CD4-positive, alpha-beta T cell (primary cell): ENCODE data around the gene SMPX. TPM values are rescaled to one million over a fixed set of nuclear protein-coding genes. Genes with fewer than 3 reads are reported as not detected.

Experiments
- ATAC-seq: fragments of 200-7000 bp; cut with Tn5 transposase; one replicate; pipeline ENCODE4 v1.10.0; 2022; ENCODE audit warnings: mild to moderate bottlenecking; ENCODE audit not compliant: poor library complexity
- CTCF ChIA-PET: fragments of 350-600 bp; sonication (Branson Sonifier 250); formaldehyde crosslinking; loops from one replicate; lab custom pipeline; 2021; ENCODE audit warnings: antibody characterized with exemption, inconsistent platforms; lab: Charles Lee
- POLR2A ChIA-PET: fragments of 350-600 bp; sonication (Branson Sonifier 250); formaldehyde crosslinking; loops from one replicate; lab custom pipeline; 2021; ENCODE audit warnings: antibody characterized with exemption, inconsistent platforms; lab: Charles Lee
- DNase-seq, 14 experiments: peaks; one replicate each; pipeline ENCODE4 v3.0.0-alpha.2; 2013 to 2020; ENCODE audit warnings: mixed read lengths in 2 of 14
- H3K27ac ChIP-seq, 2 donors: one replicate each; pipeline versions ENCODE4 v1.5.1 to v1.7.0; 2013; ENCODE audit warnings: low read length in 2 of 2, low read depth in 1 of 2, mild to moderate bottlenecking in 1 of 2
- H3K27me3 ChIP-seq, 2 experiments: 1 replicate in 1 of 2; 2 replicates in 1 of 2; pipeline versions ENCODE4 v1.6.1 to v1.7.0; 2013; ENCODE audit warnings: low read length in 2 of 2, control low read depth in 1 of 2, mild to moderate bottlenecking in 1 of 2, moderate library complexity in 1 of 2; ENCODE audit not compliant: insufficient read depth in 2 of 2, control insufficient read depth in 1 of 2
- H3K36me3 ChIP-seq: one replicate; pipeline ENCODE4 v1.6.1; 2013; ENCODE audit warnings: low read length, control low read depth; ENCODE audit not compliant: insufficient read depth
- H3K4me1 ChIP-seq: one replicate; pipeline ENCODE4 v1.6.1; 2013; ENCODE audit warnings: low read length, control low read depth; ENCODE audit not compliant: insufficient read depth
- H3K4me3 ChIP-seq: one replicate; pipeline ENCODE4 v1.5.1; 2013; ENCODE audit warnings: mild to moderate bottlenecking, low read length, moderate library complexity
- H3K9me3 ChIP-seq, 2 experiments: 1 replicate in 1 of 2; 2 replicates in 1 of 2; pipeline versions ENCODE4 v1.6.1 to v1.7.0; 2013; ENCODE audit warnings: low read length in 2 of 2, mild to moderate bottlenecking in 2 of 2, control low read depth in 1 of 2, moderate library complexity in 1 of 2; ENCODE audit not compliant: control insufficient read depth in 1 of 2, insufficient read depth in 1 of 2
- H3K27ac Mint-ChIP-seq: one replicate; pipeline ENCODE4 v1.8.0; 2020; ENCODE audit warnings: mixed read lengths
- H3K27me3 Mint-ChIP-seq: one replicate; pipeline ENCODE4 v1.8.0; 2021; ENCODE audit warnings: mixed read lengths
- H3K36me3 Mint-ChIP-seq: one replicate; pipeline ENCODE4 v1.8.0; 2021; ENCODE audit warnings: low read depth, mixed read lengths
- H3K4me1 Mint-ChIP-seq: one replicate; pipeline ENCODE4 v1.8.0; 2021; ENCODE audit warnings: low read depth, mixed read lengths
- H3K4me3 Mint-ChIP-seq: one replicate; pipeline ENCODE4 v1.8.0; 2020; ENCODE audit warnings: mild to moderate bottlenecking, mixed read lengths
- H3K9me3 Mint-ChIP-seq: one replicate; pipeline ENCODE4 v1.8.0; 2020; ENCODE audit warnings: mixed read lengths
- intact Hi-C, 2 experiments: fragments of 100-400 bp; cut with DNase I in 1 of 2; cut with micrococcal nuclease in 1 of 2; formaldehyde crosslinking; loops; one replicate each; pipeline versions ENCODE4 v1.15.1 to v1.9.0; 2023 to 2025; cut with DNase I, micrococcal nuclease
- total RNA-seq, 174 experiments: library from RNA in 2 of 174; stranded (reverse) in 2 of 174; gene quantifications; one replicate each; pipeline ENCODE4 v1.2.3 and lab custom pipeline; 2021 to 2026
- TF ChIP-seq, protein P1 (sequence below): fragments of 200-600 bp; IDR thresholded peaks from one replicate; pipeline ENCODE4 v1.8.0; 2022; ENCODE audit warnings: antibody characterized with exemption, mild to moderate bottlenecking

SMPX gene
- total RNA-seq, 2 experiments from 2014 or later: not detected

- TF ChIP-seq, protein P1, sequence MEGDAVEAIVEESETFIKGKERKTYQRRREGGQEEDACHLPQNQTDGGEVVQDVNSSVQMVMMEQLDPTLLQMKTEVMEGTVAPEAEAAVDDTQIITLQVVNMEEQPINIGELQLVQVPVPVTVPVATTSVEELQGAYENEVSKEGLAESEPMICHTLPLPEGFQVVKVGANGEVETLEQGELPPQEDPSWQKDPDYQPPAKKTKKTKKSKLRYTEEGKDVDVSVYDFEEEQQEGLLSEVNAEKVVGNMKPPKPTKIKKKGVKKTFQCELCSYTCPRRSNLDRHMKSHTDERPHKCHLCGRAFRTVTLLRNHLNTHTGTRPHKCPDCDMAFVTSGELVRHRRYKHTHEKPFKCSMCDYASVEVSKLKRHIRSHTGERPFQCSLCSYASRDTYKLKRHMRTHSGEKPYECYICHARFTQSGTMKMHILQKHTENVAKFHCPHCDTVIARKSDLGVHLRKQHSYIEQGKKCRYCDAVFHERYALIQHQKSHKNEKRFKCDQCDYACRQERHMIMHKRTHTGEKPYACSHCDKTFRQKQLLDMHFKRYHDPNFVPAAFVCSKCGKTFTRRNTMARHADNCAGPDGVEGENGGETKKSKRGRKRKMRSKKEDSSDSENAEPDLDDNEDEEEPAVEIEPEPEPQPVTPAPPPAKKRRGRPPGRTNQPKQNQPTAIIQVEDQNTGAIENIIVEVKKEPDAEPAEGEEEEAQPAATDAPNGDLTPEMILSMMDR: no peak
- intact Hi-C loops: no loop called here
- ATAC-seq: no peak
Observed at GRCh38 chrX:21708116-21708515, 49.8 kb downstream of the SMPX start.

DNA sequence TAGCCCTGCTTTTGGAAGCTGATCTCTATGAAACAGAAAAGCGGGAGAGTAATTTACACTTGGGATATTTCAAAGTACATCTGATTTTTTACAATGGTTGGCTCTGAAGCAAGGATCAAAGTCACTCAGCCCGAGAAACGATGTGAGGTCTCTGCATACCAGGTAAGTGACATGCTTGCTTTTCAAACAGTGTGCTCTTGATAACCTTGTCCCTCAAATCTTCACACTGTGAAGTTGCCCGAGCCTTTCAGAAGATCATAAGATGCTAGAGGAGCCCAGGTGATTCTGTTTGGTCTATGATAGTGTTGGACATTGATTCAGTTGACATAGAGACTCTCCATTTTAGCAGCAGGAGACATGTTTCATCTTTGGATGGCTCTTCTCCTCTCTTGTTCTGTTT, 52.7 kb downstream of the SMPX start:
- H3K9me3 Mint-ChIP-seq: no peaks in the 10 kb centered on the region
- no peaks in the 10 kb centered on the region for H3K4me1 Mint-ChIP-seq
- intact Hi-C loops: no loop called here
- H3K27me3 Mint-ChIP-seq: no peaks in the 10 kb centered on the region
- no peaks in the 10 kb centered on the region for H3K4me1 ChIP-seq
- no peaks in the 10 kb centered on the region for H3K27me3 ChIP-seq
- H3K4me3 ChIP-seq: no peak overlapping the region
- TF ChIP-seq, protein P1: no peak
- no peaks in the 10 kb centered on the region for H3K36me3 Mint-ChIP-seq
- H3K4me3 Mint-ChIP-seq: no peak overlapping the region
- H3K36me3 ChIP-seq: no peaks in the 10 kb centered on the region
- DNase-seq (no peak), ATAC-seq (no peak)
- H3K27ac ChIP-seq: no peak overlapping the region
- no peak overlapping the region for H3K27ac Mint-ChIP-seq
- ChIA-PET CTCF (no interaction called here), POLR2A (no interaction called here)
- H3K9me3 ChIP-seq: no peaks in the 10 kb centered on the region

More at GRCh38 chrX:21708116-21708515, 49.8 kb downstream of the SMPX start:
- Histone ChIP-seq H3K4me3 (no peak overlapping the region), H3K27me3 (no peaks in the 10 kb centered on the region), H3K27ac (no peak overlapping the region), H3K36me3 (no peaks in the 10 kb centered on the region), H3K4me1 (no peaks in the 10 kb centered on the region), H3K9me3 (no peaks in the 10 kb centered on the region)
- H3K36me3 Mint-ChIP-seq: no peaks in the 10 kb centered on the region
- no peak for DNase-seq
- ChIA-PET CTCF (no interaction called here), POLR2A (no interaction called here)
- no peaks in the 10 kb centered on the region for H3K27me3 Mint-ChIP-seq
- H3K4me1 Mint-ChIP-seq: no peaks in the 10 kb centered on the region
- no peak overlapping the region for H3K27ac Mint-ChIP-seq
- H3K4me3 Mint-ChIP-seq: no peak overlapping the region
- no peaks in the 10 kb centered on the region for H3K9me3 Mint-ChIP-seq

DNA sequence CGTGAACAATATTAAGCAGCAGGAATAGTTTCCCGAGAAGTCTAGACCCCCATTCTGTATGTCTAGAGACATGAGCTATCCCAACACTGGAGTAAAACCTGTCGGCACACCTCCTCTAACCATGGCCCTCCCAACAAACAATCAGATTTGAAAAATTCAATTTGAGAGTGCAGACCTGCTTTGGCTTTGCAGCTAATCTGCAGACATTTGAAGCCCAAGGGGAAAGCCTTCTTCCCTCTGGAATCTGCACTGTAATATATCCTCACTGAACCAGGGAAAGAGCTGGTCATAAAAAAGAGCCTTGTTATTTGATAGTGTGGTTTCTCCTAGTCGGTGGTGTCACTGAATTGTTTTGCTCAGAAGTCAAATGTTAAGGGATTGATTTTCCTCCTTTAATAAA, 55.2 kb downstream of the SMPX start:
- intact Hi-C loops: no loop called here
- ChIA-PET CTCF (no interaction called here), POLR2A (no interaction called here)
- no peaks in the 10 kb centered on the region for H3K4me1 Mint-ChIP-seq
- no peak overlapping the region for H3K27ac ChIP-seq
- H3K4me3 ChIP-seq: no peak overlapping the region
- no peaks in the 10 kb centered on the region for H3K27me3 ChIP-seq
- TF ChIP-seq, protein P1: no peak
- H3K36me3 Mint-ChIP-seq: no peaks in the 10 kb centered on the region
- H3K9me3 Mint-ChIP-seq: no peaks in the 10 kb centered on the region
- ATAC-seq (no peak), DNase-seq (no peak)
- no peaks in the 10 kb centered on the region for H3K27me3 Mint-ChIP-seq
- no peaks in the 10 kb centered on the region for H3K9me3 ChIP-seq
- no peaks in the 10 kb centered on the region for H3K36me3 ChIP-seq
- H3K4me1 ChIP-seq: no peaks in the 10 kb centered on the region
- no peak overlapping the region for H3K4me3 Mint-ChIP-seq
- no peak overlapping the region for H3K27ac Mint-ChIP-seq
